Measurements from ENCODE around the gene BCKDK.

The BCKDK gene

GRCh38 chr16:31105677-31106213, 2.4 kb upstream of the BCKDK start (continued):
- TF ChIP-seq ZNF558 (tag by site-specific recombination; IDR thresholded peaks at IDR 0.05) = no peak
- peak; percentile 43; the same call in 1 of the 2 replicates for TF ChIP-seq KLF17 (tag by site-specific recombination; IDR thresholded peaks at IDR 0.05)
- TF ChIP-seq ZNF148 (tag by site-specific recombination; IDR thresholded peaks at IDR 0.05; ENCODE audit: borderline replicate concordance) = no peak
- TF ChIP-seq ZFHX2 (tag by site-specific recombination; conservative IDR thresholded peaks at IDR 0.05) = 0 out of 2 replicates have a peak, but pooled peaks have one; percentile 25
- 0 out of 2 replicates have a peak, but pooled peaks have one; percentile 34 for TF ChIP-seq INSM2 (tag by site-specific recombination; IDR thresholded peaks at IDR 0.05)
- TF ChIP-seq ZSCAN4 (tag by site-specific recombination; IDR thresholded peaks at IDR 0.05) = no peak
- TF ChIP-seq ZNF549 (tag by site-specific recombination; IDR thresholded peaks at IDR 0.05) = no peak
- no peak for TF ChIP-seq ZNF214 (tag by site-specific recombination; IDR thresholded peaks at IDR 0.05; ENCODE audit: borderline replicate concordance)
- 0 out of 2 replicates have a peak, but pooled peaks have one; percentile 31 for TF ChIP-seq ZNF610 (tag by site-specific recombination; IDR thresholded peaks at IDR 0.05; ENCODE audit: borderline replicate concordance)
- no peak for TF ChIP-seq GLIS1 (tag by site-specific recombination; IDR thresholded peaks at IDR 0.05)
- no peak for TF ChIP-seq ZBTB20 (tag by site-specific recombination; IDR thresholded peaks at IDR 0.05)
- no peak for TF ChIP-seq ZNF221 (tag by site-specific recombination; IDR thresholded peaks at IDR 0.05; ENCODE audit: borderline replicate concordance)
- TF ChIP-seq ZNF354C (tag by site-specific recombination; IDR thresholded peaks at IDR 0.05; ENCODE audit: borderline replicate concordance, low read depth) = no peak
- no peak for TF ChIP-seq ZNF521 (tag by site-specific recombination; IDR thresholded peaks at IDR 0.05)
- no peak for TF ChIP-seq ZNF24 (tag by site-specific recombination; IDR thresholded peaks at IDR 0.05)
- TF ChIP-seq ZNF518A (tag by site-specific recombination; conservative IDR thresholded peaks at IDR 0.05; ENCODE audit: low read depth) = no peak
- TF ChIP-seq ZNF114 (tag by site-specific recombination; IDR thresholded peaks at IDR 0.05) = no peak
- no peak for TF ChIP-seq ZNF132 (tag by site-specific recombination; IDR thresholded peaks at IDR 0.05; ENCODE audit: borderline replicate concordance)
- peak; percentile 32; the same call in 1 of the 2 replicates for TF ChIP-seq ZNF76 (tag by site-specific recombination; IDR thresholded peaks at IDR 0.05; ENCODE audit: borderline replicate concordance, low read depth)
- 0 out of 2 replicates have a peak, but pooled peaks have one; percentile 25 for TF ChIP-seq ZNF394 (tag by site-specific recombination; IDR thresholded peaks at IDR 0.05; ENCODE audit: borderline replicate concordance)
- TF ChIP-seq ZNF2 (tag by site-specific recombination; IDR thresholded peaks at IDR 0.05) = peak; percentile 67; the same call in 1 of the 2 replicates
- TF ChIP-seq KLF16 (tag by site-specific recombination; IDR thresholded peaks at IDR 0.05) = 0 out of 2 replicates have a peak, but pooled peaks have one; percentile 18
- TF ChIP-seq ZBTB48 (tag by site-specific recombination; IDR thresholded peaks at IDR 0.05) = no peak
- TF ChIP-seq ZSCAN5A (tag by site-specific recombination; IDR thresholded peaks at IDR 0.05) = 0 out of 2 replicates have a peak, but pooled peaks have one; percentile 37
- TF ChIP-seq ZNF10 (tag by site-specific recombination; IDR thresholded peaks at IDR 0.05) = no peak
- TF ChIP-seq ZNF416 (tag by site-specific recombination; IDR thresholded peaks at IDR 0.05) = no peak
- TF ChIP-seq ZNF701 (tag by site-specific recombination; IDR thresholded peaks at IDR 0.05) = no peak

Data from HEK293 (cell line).